Astrocyte (in vitro differentiated cells and primary cell): ENCODE measurements around the gene AKR1A1. TPM values are rescaled to one million over a fixed set of nuclear protein-coding genes. Genes with fewer than 3 reads are reported as not detected.

ENCODE experiments used
- DNase-seq: peaks from one replicate; pipeline ENCODE4 v3.0.0-alpha.2; 2010; ENCODE audit warnings: low read depth
- FAIRE-seq: peaks from 2 replicates; lab custom pipeline; 2011; peaks lifted over from hg19 to GRCh38; lab: Jason Lieb, UNC
- H2AFZ ChIP-seq: 2 replicates; pipeline ENCODE4 v1.6.0; 2012; ENCODE audit warnings: low read depth, low read length, inconsistent platforms
- H3K27ac ChIP-seq: 2 replicates; pipeline ENCODE4 v1.5.1; 2011; ENCODE audit warnings: low read depth, low read length, inconsistent platforms
- H3K27me3 ChIP-seq: 2 replicates; pipeline ENCODE4 v1.6.0; 2011; ENCODE audit warnings: low read length, inconsistent platforms; ENCODE audit not compliant: insufficient read depth
- H3K36me3 ChIP-seq: 2 replicates; pipeline ENCODE4 v1.5.1; 2011; ENCODE audit warnings: low read length, inconsistent platforms; ENCODE audit not compliant: insufficient read depth
- H3K4me1 ChIP-seq: 2 replicates; pipeline ENCODE4 v1.5.1; 2011; ENCODE audit warnings: low read length, inconsistent platforms; ENCODE audit not compliant: insufficient read depth
- H3K4me2 ChIP-seq: 2 replicates; pipeline ENCODE4 v1.6.0; 2012; ENCODE audit warnings: low read length, inconsistent platforms
- H3K4me3 ChIP-seq: 2 replicates; pipeline ENCODE4 v1.5.1; 2011; ENCODE audit warnings: low read depth, mild to moderate bottlenecking, low read length, inconsistent platforms; ENCODE audit not compliant: insufficient read depth
- H3K79me2 ChIP-seq: 2 replicates; pipeline ENCODE4 v1.6.0; 2012; ENCODE audit warnings: mild to moderate bottlenecking, low read length, inconsistent platforms; ENCODE audit not compliant: insufficient read depth
- H3K9ac ChIP-seq: 2 replicates; pipeline ENCODE4 v1.6.0; 2012; ENCODE audit warnings: mild to moderate bottlenecking, low read length, inconsistent platforms
- H3K9me3 ChIP-seq: 2 replicates; pipeline ENCODE4 v1.5.1; 2012; ENCODE audit warnings: low read depth, mild to moderate bottlenecking, low read length, inconsistent platforms; ENCODE audit not compliant: insufficient read depth
- H4K20me1 ChIP-seq: 2 replicates; pipeline ENCODE4 v1.6.0; 2012; ENCODE audit warnings: low read length, inconsistent platforms; ENCODE audit not compliant: insufficient read depth
- H3K27ac Mint-ChIP-seq: one replicate; pipeline ENCODE4 v1.8.0; 2021; ENCODE audit warnings: mild to moderate bottlenecking, mixed read lengths; ENCODE audit not compliant: unreplicated experiment
- H3K27me3 Mint-ChIP-seq: one replicate; pipeline ENCODE4 v1.8.0; 2021; ENCODE audit warnings: low read depth, mixed read lengths; ENCODE audit not compliant: unreplicated experiment
- H3K36me3 Mint-ChIP-seq: one replicate; pipeline ENCODE4 v1.8.0; 2021; ENCODE audit warnings: low read depth, mixed read lengths; ENCODE audit not compliant: unreplicated experiment
- H3K4me1 Mint-ChIP-seq: one replicate; pipeline ENCODE4 v1.8.0; 2021; ENCODE audit warnings: low read depth, mixed read lengths; ENCODE audit not compliant: unreplicated experiment
- H3K4me3 Mint-ChIP-seq: one replicate; pipeline ENCODE4 v1.8.0; 2021; ENCODE audit warnings: mild to moderate bottlenecking, moderate library complexity, mixed read lengths; ENCODE audit not compliant: unreplicated experiment
- H3K9me3 Mint-ChIP-seq: one replicate; pipeline ENCODE4 v1.8.0; 2021; ENCODE audit warnings: mild to moderate bottlenecking, mixed read lengths; ENCODE audit not compliant: unreplicated experiment
- EZH2 ChIP-seq: IDR thresholded peaks from 2 replicates; pipeline ENCODE4 v1.6.1; 2012; ENCODE audit warnings: mild to moderate bottlenecking, low read length, inconsistent platforms; ENCODE audit not compliant: insufficient read depth
- total RNA-seq: library from RNA; stranded (reverse); gene quantifications from 2 replicates; pipeline ENCODE4 v1.2.1, GENCODE V29; 2021
- TF ChIP-seq, protein P1 (sequence below): IDR thresholded peaks from 2 replicates; pipeline ENCODE4 v1.5.1; 2011; ENCODE audit warnings: low read depth, mild to moderate bottlenecking, inconsistent platforms, low read length, moderate library complexity; ENCODE audit not compliant: insufficient read depth

The AKR1A1 gene
- total RNA-seq, 1 donor from 2014 or later: 118 TPM

DNA sequence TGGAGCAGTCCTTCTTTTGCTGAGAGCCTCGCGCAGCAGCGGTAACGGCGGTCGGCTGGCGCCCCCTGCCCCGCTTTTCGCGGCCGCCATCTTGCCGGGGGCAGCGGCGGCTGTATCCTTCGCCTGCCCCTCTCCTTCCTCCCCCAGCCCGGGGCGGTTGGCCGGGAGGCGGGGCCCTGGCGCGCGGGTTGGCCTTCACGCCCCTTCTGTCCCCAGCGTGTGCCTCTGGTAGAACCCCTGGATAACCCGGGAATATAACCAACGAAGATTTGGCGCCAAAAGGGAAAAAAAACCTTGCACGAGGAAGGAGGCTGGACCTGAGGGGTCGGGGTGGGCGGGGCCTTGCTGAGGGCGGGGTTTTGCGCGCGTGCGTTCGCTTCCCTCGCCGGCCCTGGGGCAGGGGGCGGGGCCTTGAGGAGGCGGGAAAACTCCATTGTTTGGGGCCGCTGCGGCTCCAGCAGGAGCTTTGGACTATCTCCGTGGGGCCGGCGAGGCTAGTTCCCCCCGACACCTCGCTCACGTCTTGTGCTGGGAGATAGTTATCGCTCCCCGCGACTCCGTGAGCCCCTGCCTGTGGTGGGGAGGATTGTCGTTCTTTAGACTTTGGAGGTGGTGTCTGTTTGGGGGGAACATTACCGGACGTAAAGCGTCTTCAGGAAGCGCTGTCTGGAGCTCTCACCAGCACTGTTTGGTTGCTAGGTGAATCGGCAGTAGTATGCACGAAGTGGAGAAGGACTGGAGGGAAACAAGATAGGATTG, 33.9 kb downstream of the AKR1A1 start:
- Histone ChIP-seq H3K27ac (peak overlapping the region; percentile 95), H3K9me3 (no peaks in the 10 kb centered on the region), H3K4me1 (peaks cover 14% of the 10 kb centered on the region), H3K36me3 (no peaks in the 10 kb centered on the region), H2AFZ (peak overlapping the region; percentile 100), H3K27me3 (no peaks in the 10 kb centered on the region), H3K9ac (peak overlapping the region; percentile 98), H4K20me1 (peaks cover 41% of the 10 kb centered on the region), H3K4me2 (peak overlapping the region; percentile 100), H3K79me2 (peaks cover 54% of the 10 kb centered on the region), H3K4me3 (peak overlapping the region; percentile 98)
- peaks cover 2% of the 10 kb centered on the region for H3K9me3 Mint-ChIP-seq
- TF ChIP-seq, protein P1, sequence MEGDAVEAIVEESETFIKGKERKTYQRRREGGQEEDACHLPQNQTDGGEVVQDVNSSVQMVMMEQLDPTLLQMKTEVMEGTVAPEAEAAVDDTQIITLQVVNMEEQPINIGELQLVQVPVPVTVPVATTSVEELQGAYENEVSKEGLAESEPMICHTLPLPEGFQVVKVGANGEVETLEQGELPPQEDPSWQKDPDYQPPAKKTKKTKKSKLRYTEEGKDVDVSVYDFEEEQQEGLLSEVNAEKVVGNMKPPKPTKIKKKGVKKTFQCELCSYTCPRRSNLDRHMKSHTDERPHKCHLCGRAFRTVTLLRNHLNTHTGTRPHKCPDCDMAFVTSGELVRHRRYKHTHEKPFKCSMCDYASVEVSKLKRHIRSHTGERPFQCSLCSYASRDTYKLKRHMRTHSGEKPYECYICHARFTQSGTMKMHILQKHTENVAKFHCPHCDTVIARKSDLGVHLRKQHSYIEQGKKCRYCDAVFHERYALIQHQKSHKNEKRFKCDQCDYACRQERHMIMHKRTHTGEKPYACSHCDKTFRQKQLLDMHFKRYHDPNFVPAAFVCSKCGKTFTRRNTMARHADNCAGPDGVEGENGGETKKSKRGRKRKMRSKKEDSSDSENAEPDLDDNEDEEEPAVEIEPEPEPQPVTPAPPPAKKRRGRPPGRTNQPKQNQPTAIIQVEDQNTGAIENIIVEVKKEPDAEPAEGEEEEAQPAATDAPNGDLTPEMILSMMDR: no peak
- no peak for TF ChIP-seq EZH2
- peak overlapping the region; percentile 87 for H3K27ac Mint-ChIP-seq
- peaks cover 9% of the 10 kb centered on the region for H3K4me1 Mint-ChIP-seq
- DNase-seq (peak; percentile 81), FAIRE-seq (no peak)
- no peaks in the 10 kb centered on the region for H3K36me3 Mint-ChIP-seq
- H3K27me3 Mint-ChIP-seq: no peaks in the 10 kb centered on the region
- peak overlapping the region; percentile 99 for H3K4me3 Mint-ChIP-seq

GRCh38 chr1:45585110-45585426, 34.4 kb downstream of the AKR1A1 start:
- no peak for FAIRE-seq

More at GRCh38 chr1:45585110-45585426, 34.4 kb downstream of the AKR1A1 start:
- no peak for DNase-seq
- H3K36me3 ChIP-seq: no peaks in the 10 kb centered on the region
- Mint-ChIP-seq H3K4me3 (peak overlapping the region; percentile 99), H3K4me1 (peaks cover 9% of the 10 kb centered on the region), H3K36me3 (no peaks in the 10 kb centered on the region), H3K27me3 (no peaks in the 10 kb centered on the region), H3K9me3 (peaks cover 2% of the 10 kb centered on the region), H3K27ac (peak overlapping the region; percentile 77)
- H3K9ac ChIP-seq: peak overlapping the region; percentile 98
- peak overlapping the region; percentile 98 for H3K4me3 ChIP-seq
- H2AFZ ChIP-seq: no peak overlapping the region
- no peaks in the 10 kb centered on the region for H3K27me3 ChIP-seq
- TF ChIP-seq EZH2: no peak
- TF ChIP-seq, protein P1: no peak
- peak overlapping the region; percentile 100 for H3K4me2 ChIP-seq
- peak overlapping the region; percentile 95 for H3K27ac ChIP-seq
- peaks cover 47% of the 10 kb centered on the region for H4K20me1 ChIP-seq
- H3K79me2 ChIP-seq: peaks cover 59% of the 10 kb centered on the region
- H3K9me3 ChIP-seq: no peaks in the 10 kb centered on the region
- H3K4me1 ChIP-seq: peaks cover 14% of the 10 kb centered on the region
